Measurements from ENCODE around the gene COX17.

- TF ChIP-seq CTCF (IDR thresholded peaks at IDR 0.05 in 2 of 3, conservative IDR thresholded peaks at IDR 0.05 in 1 of 3; ENCODE audit: borderline replicate concordance in 1 of 3, insufficient read depth in 1 of 3, low read depth in 2 of 3, low read length in 2 of 3) (no peak), EGR1 (IDR thresholded peaks at IDR 0.05; ENCODE audit: low read depth) (no peak), POLR2A (IDR thresholded peaks at IDR 0.05; ENCODE audit: borderline replicate concordance, extremely low read depth, insufficient read depth, insufficient read length) (no peak), MAX (IDR thresholded peaks at IDR 0.05) (no peak), CEBPB (IDR thresholded peaks at IDR 0.05; ENCODE audit: low read depth) (no peak), EZH2 (IDR thresholded peaks at IDR 0.05) (no peak), ELF1 (IDR thresholded peaks at IDR 0.05; ENCODE audit: borderline replicate concordance, low read depth) (no peak), RAD21 (IDR thresholded peaks at IDR 0.05; ENCODE audit: low read depth) (no peak), SRF (IDR thresholded peaks at IDR 0.05; ENCODE audit: low read depth) (no peak), EZH2phosphoT487 (IDR thresholded peaks at IDR 0.05; ENCODE audit: borderline replicate concordance) (no peak), REST (IDR thresholded peaks at IDR 0.05; ENCODE audit: low read depth) (no peak), FOSL1 (IDR thresholded peaks at IDR 0.05; ENCODE audit: low read depth) (peak; percentile 73), YY1 (IDR thresholded peaks at IDR 0.05; ENCODE audit: extremely low read depth, insufficient replicate concordance, low read depth, low read length) (no peak)
Measured at GRCh38 chr3:119643528-119643927, 33.7 kb downstream of the COX17 start.
